Measurements from ENCODE around the gene HEPHL1. TPM values are rescaled to one million over a fixed set of nuclear protein-coding genes. Genes with fewer than 3 reads are reported as not detected.

Gene HEPHL1, protein sequence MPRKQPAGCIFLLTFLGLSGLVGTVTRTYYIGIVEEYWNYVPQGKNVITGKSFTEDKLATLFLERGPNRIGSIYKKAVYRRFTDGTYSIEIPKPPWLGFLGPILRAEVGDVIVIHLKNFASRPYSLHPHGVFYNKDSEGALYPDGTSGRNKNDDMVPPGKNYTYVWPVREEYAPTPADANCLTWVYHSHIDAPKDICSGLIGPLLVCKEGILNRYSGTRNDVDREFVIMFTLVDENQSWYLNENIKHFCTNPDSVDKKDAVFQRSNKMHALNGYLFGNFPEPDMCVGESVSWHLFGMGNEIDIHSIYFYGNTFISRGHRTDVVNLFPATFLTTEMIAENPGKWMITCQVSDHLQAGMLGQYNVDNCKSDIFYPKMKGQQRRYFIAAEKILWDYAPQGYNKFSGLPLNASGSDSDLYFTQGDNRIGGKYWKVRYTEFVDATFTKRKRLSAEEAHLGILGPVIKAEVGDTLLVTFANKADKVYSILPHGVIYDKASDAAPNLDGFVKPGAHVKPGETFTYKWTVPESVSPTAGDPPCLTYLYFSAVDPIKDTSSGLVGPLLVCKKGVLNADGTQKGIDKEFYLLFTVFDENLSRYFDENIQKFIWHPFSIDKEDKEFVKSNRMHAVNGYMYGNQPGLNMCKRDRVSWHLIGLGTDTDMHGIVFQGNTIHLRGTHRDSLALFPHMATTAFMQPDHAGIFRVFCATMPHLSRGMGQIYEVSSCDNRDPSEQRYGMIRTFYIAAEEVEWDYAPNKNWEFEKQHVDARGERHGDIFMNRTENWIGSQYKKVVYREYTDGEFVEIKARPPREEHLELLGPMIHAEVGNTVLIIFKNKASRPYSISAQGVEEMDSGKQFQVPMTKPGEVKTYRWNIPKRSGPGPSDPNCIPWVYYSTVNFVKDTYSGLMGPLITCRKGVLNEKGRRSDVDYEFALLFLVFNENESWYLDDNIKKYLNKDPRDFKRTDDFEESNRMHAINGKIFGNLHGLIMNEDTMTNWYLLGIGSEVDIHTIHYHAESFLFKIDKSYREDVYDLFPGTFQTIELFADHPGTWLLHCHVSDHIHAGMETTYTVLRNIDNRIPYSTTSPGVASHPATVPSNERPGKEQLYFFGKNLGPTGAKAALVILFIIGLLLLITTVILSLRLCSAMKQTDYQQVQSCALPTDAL
- 0.30 TPM in 1 of 2 replicates, not detected in the other for total RNA-seq (ENCODE audit: low replicate concordance)

DNA sequence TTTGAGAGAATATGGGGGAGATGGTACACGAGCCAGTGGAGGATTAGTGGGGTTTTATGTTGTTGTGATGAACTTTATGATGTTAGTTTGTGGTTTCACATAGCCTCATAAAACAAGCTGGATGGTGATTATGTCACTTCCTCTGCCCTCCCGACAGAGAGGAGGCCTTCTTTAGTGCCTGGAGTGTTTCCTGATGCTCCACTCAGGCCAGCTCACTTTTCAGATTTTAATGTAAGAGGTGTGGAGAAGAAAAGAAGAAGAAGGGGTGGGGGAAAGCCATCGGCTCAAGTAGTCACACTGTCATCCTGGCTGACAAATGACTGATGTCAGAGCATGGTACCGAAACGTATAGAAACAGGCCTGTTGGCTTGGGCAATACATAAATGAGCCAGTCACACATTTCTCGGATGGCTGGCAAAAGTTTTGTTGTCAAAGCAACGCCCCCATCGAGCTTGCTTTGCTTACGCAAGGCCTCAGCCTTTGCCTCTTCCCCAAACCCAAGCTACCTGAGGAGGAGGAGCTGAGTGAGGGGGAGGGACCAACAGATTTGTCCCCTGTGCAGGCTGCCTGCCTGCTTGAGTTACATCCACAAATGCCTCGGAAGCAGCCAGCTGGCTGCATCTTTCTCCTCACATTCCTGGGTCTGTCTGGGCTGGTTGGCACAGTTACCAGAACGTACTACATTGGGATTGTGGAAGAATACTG lies at the start of gene HEPHL1:
Gene HEPHL1 (plus strand): TSS at position 578 of the 705 bp plus-strand sequence. CDS start 15 bp downstream, at position 593.

DNA sequence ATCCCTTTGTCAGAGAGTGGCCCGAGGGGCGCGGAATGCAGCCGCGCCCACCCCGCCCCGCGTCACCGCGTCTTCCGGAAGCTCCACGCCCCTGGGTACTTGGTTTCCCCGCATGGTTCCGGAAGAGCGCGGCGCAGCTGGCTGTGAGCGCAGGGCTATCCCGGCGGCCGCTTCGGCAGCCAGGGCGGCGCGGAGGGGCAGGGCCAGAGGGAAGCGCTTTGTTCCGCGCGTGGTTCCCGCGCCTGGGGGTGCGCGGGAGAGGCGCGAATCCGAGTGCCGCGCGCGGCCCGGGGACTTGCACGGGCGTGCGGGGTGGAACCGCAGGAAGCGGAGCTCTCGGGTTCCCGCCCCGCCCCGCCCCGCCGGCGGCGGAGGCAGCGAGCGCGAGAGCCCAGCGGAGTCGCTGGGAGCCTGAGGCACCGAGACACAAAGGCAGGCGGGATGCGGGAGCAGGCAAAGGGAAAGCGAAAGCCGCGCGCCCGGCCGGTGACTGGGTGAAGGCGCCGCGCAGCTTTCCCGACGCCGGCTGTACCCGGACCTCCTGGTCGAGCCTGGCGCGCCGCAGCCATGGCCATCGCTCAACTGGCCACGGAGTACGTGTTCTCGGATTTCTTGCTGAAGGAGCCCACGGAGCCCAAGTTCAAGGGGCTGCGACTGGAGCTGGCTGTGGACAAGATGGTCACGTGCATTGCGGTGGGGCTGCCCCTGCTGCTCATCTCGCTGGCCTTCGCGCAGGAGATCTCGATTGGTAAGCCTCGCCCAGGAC lies 107.8 kb downstream of the HEPHL1 start, which contains the start of gene PANX1:
Gene PANX1 (plus strand): TSS at position 96 of the 766 bp plus-strand sequence. CDS start 472 bp downstream, at position 568.

Other genes with a start within 250 kb of the HEPHL1 start
- 17.5 and 18.7 TPM in 2 replicates for gene MED17, start 237.1 kb upstream of the HEPHL1 start, total RNA-seq (ENCODE audit: low replicate concordance)
- gene VSTM5, start 170.7 kb upstream of the HEPHL1 start, total RNA-seq (ENCODE audit: low replicate concordance): under 0.01 TPM in 1 of 2 replicates, not detected in the other
- 38.5 and 48.9 TPM in 2 replicates for gene PANX1, start 107.5 kb downstream of the HEPHL1 start, total RNA-seq (ENCODE audit: low replicate concordance)